Mesenchymal stem cell (in vitro differentiated cells and primary cell): ENCODE results near the gene THAP11.
"Not testable (repeated sequence)": the region's sequence is repeated elsewhere in the genome, so short reads cannot be mapped to it uniquely, and the experiment has no call there.

Source experiments
- DNase-seq: peaks from one replicate; pipeline ENCODE4 v3.0.0-alpha.2; 2013
- H2AFZ ChIP-seq: one replicate; pipeline ENCODE4 v1.6.1; 2013; ENCODE audit warnings: low read depth, mild to moderate bottlenecking, control low read depth, inconsistent platforms, low read length, moderate library complexity
- H2AK5ac ChIP-seq: 2 replicates; pipeline ENCODE4 v1.6.1; 2013; ENCODE audit warnings: low read length, moderate library complexity, mild to moderate bottlenecking, inconsistent platforms; ENCODE audit not compliant: severe bottlenecking
- H2BK120ac ChIP-seq: one replicate; pipeline ENCODE4 v1.6.1; 2013; ENCODE audit warnings: low read depth, mild to moderate bottlenecking, inconsistent platforms, low read length, moderate library complexity
- H2BK12ac ChIP-seq, 2 experiments: one replicate each; pipeline ENCODE4 v1.6.1; 2013; ENCODE audit warnings: inconsistent platforms in 2 of 2, low read length in 2 of 2, mild to moderate bottlenecking in 2 of 2, moderate library complexity in 2 of 2, control low read depth in 1 of 2
- H2BK15ac ChIP-seq: one replicate; pipeline ENCODE4 v1.6.1; 2013; ENCODE audit warnings: mild to moderate bottlenecking, low read depth, inconsistent platforms; ENCODE audit not compliant: poor library complexity, severe bottlenecking
- H2BK5ac ChIP-seq: 2 replicates; pipeline ENCODE4 v1.6.1; 2013; ENCODE audit warnings: low read depth, mild to moderate bottlenecking, low read length, control low read depth, inconsistent platforms; ENCODE audit not compliant: poor library complexity, severe bottlenecking
- H3K14ac ChIP-seq, 2 experiments: one replicate each; pipeline ENCODE4 v1.6.1; 2013; ENCODE audit warnings: inconsistent platforms in 2 of 2, low read length in 2 of 2, control low read depth in 1 of 2, mild to moderate bottlenecking in 1 of 2, moderate library complexity in 1 of 2
- H3K18ac ChIP-seq, 2 experiments: one replicate each; pipeline ENCODE4 v1.6.1; 2013; ENCODE audit warnings: inconsistent platforms in 2 of 2, low read length in 2 of 2, control low read depth in 1 of 2, low read depth in 1 of 2, mild to moderate bottlenecking in 1 of 2
- H3K23ac ChIP-seq, 2 experiments: one replicate each; pipeline ENCODE4 v1.6.1; 2013; ENCODE audit warnings: inconsistent platforms in 2 of 2, low read length in 2 of 2, mild to moderate bottlenecking in 2 of 2, moderate library complexity in 2 of 2, control low read depth in 1 of 2
- H3K27ac ChIP-seq: 2 replicates; pipeline ENCODE4 v1.5.1; 2013; ENCODE audit warnings: mild to moderate bottlenecking, moderate library complexity, low read length, control low read depth, inconsistent platforms; ENCODE audit not compliant: poor library complexity, severe bottlenecking
- H3K27me3 ChIP-seq, 2 experiments: 2 replicates each; pipeline versions ENCODE4 v1.6.1 to v1.7.0; 2013; ENCODE audit warnings: low read length in 2 of 2, mild to moderate bottlenecking in 2 of 2, moderate library complexity in 2 of 2, control low read depth in 1 of 2, inconsistent platforms in 1 of 2; ENCODE audit not compliant: control insufficient read depth in 1 of 2, insufficient read depth in 1 of 2
- H3K36me3 ChIP-seq, 2 experiments: 2 replicates each; pipeline versions ENCODE4 v1.6.1 to v1.7.0; 2013; ENCODE audit warnings: low read length in 2 of 2, control low read depth in 1 of 2, inconsistent platforms in 1 of 2, low read depth in 1 of 2, mild to moderate bottlenecking in 1 of 2; ENCODE audit not compliant: insufficient read depth in 2 of 2, control insufficient read depth in 1 of 2
- H3K4ac ChIP-seq, 2 experiments: one replicate each; pipeline ENCODE4 v1.6.1; 2013; ENCODE audit warnings: inconsistent platforms in 2 of 2, low read length in 2 of 2, mild to moderate bottlenecking in 2 of 2, moderate library complexity in 2 of 2, control low read depth in 1 of 2, low read depth in 1 of 2
- H3K4me1 ChIP-seq: 2 replicates; pipeline ENCODE4 v1.6.1; 2013; ENCODE audit warnings: low read depth, low read length, control low read depth; ENCODE audit not compliant: control insufficient read depth, insufficient read depth
- H3K4me2 ChIP-seq: 2 replicates; pipeline ENCODE4 v1.6.1; 2013; ENCODE audit warnings: low read length, mild to moderate bottlenecking, inconsistent platforms; ENCODE audit not compliant: poor library complexity, severe bottlenecking
- H3K4me3 ChIP-seq, 2 experiments: 2 replicates each; pipeline versions ENCODE4 v1.5.1 to v1.7.0; 2013; ENCODE audit warnings: low read length in 2 of 2, mild to moderate bottlenecking in 2 of 2, control low read depth in 1 of 2, low read depth in 1 of 2; ENCODE audit not compliant: insufficient read depth in 1 of 2
- H3K79me1 ChIP-seq: replicated peaks from 2 replicates; pipeline ENCODE4 v1.6.1; 2013; ENCODE audit warnings: mild to moderate bottlenecking, control low read depth, low read length, inconsistent platforms; ENCODE audit not compliant: poor library complexity, severe bottlenecking
- H3K9ac ChIP-seq: 2 replicates; pipeline ENCODE4 v1.7.0; 2013; ENCODE audit warnings: mild to moderate bottlenecking, low read length, moderate library complexity
- H3K9me3 ChIP-seq: 2 replicates; pipeline ENCODE4 v1.7.0; 2013; ENCODE audit warnings: mild to moderate bottlenecking, low read length; ENCODE audit not compliant: control insufficient read depth
- H4K8ac ChIP-seq: one replicate; pipeline ENCODE4 v1.6.1; 2013; ENCODE audit warnings: inconsistent platforms, mild to moderate bottlenecking, low read length, moderate library complexity
- H4K91ac ChIP-seq: one replicate; pipeline ENCODE4 v1.6.1; 2013; ENCODE audit warnings: mild to moderate bottlenecking, low read length, inconsistent platforms
- WGBS: methylation state at CpG from one replicate; pipeline ENCODE4 v1.1.7; 2013; ENCODE audit warnings: mixed read lengths; 5-methylcytosine and 5-hydroxymethylcytosine counted together

Gene THAP11

DNA sequence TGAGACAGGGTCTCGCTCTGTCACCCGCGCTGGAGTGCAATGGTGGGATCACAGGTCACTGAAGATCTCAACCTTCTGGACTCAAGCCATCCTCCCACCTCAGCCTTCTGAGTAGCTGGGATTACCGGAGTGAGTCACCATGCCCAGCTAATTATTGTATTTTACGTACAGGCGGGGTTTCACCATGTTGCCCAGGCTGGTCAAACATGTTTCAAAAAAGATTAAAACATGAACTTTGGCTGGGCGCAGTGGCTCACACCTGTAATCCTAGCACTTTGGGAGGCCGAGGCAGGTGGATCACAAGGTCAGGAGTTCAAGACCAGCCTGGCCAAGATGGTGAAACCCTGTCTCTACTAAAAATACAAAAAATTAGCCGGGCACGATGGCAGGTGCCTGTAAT, 4.9 kb upstream of the THAP11 start:
- H3K18ac ChIP-seq, result not testable (repeated sequence)

DNA sequence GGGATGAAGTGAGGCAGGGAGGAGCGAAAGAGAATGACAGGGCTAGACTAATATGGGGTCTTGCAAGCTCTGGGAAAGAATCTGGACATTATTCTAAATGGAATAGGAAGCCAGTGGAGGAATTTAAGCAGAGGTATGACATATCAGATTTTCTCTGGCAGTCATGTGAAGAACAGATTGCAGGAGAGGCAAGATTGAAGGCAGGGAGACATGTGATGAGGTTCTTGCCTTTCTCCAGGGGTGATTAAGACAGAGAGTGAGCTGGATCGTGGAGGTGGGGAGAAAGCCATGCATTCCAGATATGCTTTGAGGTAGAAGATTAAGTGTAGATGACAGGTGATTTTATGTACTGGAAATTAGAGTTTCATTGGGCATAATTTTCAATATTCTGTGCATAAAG, 4.3 kb upstream of the THAP11 start:
- H3K4me3 ChIP-seq, result no peak overlapping the region
- no peak overlapping the region for H4K91ac ChIP-seq
- no peak overlapping the region for H3K23ac ChIP-seq
- DNase-seq, result no peak
- H3K14ac ChIP-seq, result no peak overlapping the region
- H3K18ac ChIP-seq, result no peak overlapping the region
- no peak overlapping the region for H2BK15ac ChIP-seq
- no peaks in the 10 kb centered on the region for H3K36me3 ChIP-seq
- H3K79me1 ChIP-seq, result peaks cover 6% of the 10 kb centered on the region
- H3K9ac ChIP-seq, result no peak overlapping the region
- H2BK120ac ChIP-seq, result no peak overlapping the region
- H3K27me3 ChIP-seq, result no peaks in the 10 kb centered on the region
- no peak overlapping the region for H2BK12ac ChIP-seq
- no peaks in the 10 kb centered on the region for H3K9me3 ChIP-seq
- no peak overlapping the region for H2AK5ac ChIP-seq
- H3K4me2 ChIP-seq, result no peak overlapping the region
- peaks cover 8% of the 10 kb centered on the region for H3K4me1 ChIP-seq
- no peak overlapping the region for H3K27ac ChIP-seq
- H3K4ac ChIP-seq, result no peak overlapping the region
- 86% methylated on average over 2 of the region's 2 CpGs for WGBS
- no peak overlapping the region for H2AFZ ChIP-seq
- no peak overlapping the region for H4K8ac ChIP-seq
- H2BK5ac ChIP-seq, result no peak overlapping the region

More for the DNA sequence above, 4.9 kb upstream of the THAP11 start:
- H3K4me1 ChIP-seq, H2BK120ac ChIP-seq, H3K14ac ChIP-seq, H2AFZ ChIP-seq, H4K8ac ChIP-seq, H3K4me2 ChIP-seq, H3K4ac ChIP-seq, H3K9ac ChIP-seq, H3K4me3 ChIP-seq, DNase-seq, H2AK5ac ChIP-seq, H3K27ac ChIP-seq, H4K91ac ChIP-seq, H3K27me3 ChIP-seq, H2BK5ac ChIP-seq, H2BK12ac ChIP-seq, H3K9me3 ChIP-seq, H3K23ac ChIP-seq, H3K36me3 ChIP-seq, H2BK15ac ChIP-seq: not testable (repeated sequence)
- 92% methylated on average over 10 of the region's 10 CpGs for WGBS
- peaks cover 11% of the 10 kb centered on the region for H3K79me1 ChIP-seq

DNA sequence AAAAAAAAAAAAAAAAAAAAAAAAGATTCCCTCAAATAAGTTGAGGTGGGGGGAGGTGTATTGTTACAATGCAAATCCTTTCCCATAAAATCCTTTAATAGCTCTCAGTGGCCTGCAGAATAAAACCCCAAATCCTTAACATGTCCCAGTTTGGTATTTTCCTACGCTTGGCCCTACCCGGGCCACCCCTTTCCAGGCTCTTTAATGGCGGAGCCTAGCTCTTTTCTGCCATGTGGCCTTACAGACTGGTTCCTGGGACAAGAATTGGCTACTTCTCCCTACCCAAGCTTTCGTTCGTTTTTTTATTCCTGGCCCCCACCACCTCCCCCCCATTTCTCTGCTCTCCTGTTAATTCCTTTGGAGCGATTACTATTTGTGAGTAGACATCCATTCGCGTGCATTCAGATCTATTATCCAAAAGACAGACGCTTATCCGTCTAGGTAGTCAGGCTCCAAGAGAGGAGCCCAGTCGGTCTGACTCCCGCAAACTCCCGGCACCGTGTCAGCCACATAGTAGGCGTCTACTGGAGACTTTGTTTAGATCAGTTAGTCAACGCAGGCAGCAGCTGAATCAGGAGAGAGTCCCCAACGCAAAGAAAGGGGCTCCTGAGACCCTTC, 813 bp upstream of the THAP11 start:
- WGBS, result 71% methylated on average over 17 of the region's 17 CpGs
- H4K91ac ChIP-seq, result no peak overlapping the region
- peak overlapping the region; percentile 92 for H4K8ac ChIP-seq
- peak overlapping the region in 1 of 2 experiments; percentile 55 for H3K18ac ChIP-seq
- H2BK15ac ChIP-seq, result peak overlapping the region; percentile 30
- peak overlapping the region; percentile 91 for H2AFZ ChIP-seq
- peaks cover 4 to 9% of the 10 kb centered on the region in 2 experiments for H3K36me3 ChIP-seq
- H2BK5ac ChIP-seq, result no peak overlapping the region
- H3K23ac ChIP-seq, result no peak overlapping the region
- peaks cover 5% of the 10 kb centered on the region for H3K79me1 ChIP-seq
- no peak overlapping the region for H3K14ac ChIP-seq
- peak overlapping the region in 1 of 2 experiments; percentile 29 for H2BK12ac ChIP-seq
- H2BK120ac ChIP-seq, result no peak overlapping the region
- DNase-seq, result no peak
- H3K4me3 ChIP-seq, result peak overlapping the region in 1 of 2 experiments; percentile 92
- H2AK5ac ChIP-seq, result no peak overlapping the region
- H3K4me2 ChIP-seq, result peak overlapping the region; percentile 54
- H3K9me3 ChIP-seq, result no peaks in the 10 kb centered on the region
- H3K27me3 ChIP-seq, result no peaks in the 10 kb centered on the region
- H3K4me1 ChIP-seq, result peaks cover 19% of the 10 kb centered on the region
- no peak overlapping the region for H3K4ac ChIP-seq
- peak overlapping the region; percentile 98 for H3K9ac ChIP-seq
- H3K27ac ChIP-seq, result peak overlapping the region; percentile 24

DNA sequence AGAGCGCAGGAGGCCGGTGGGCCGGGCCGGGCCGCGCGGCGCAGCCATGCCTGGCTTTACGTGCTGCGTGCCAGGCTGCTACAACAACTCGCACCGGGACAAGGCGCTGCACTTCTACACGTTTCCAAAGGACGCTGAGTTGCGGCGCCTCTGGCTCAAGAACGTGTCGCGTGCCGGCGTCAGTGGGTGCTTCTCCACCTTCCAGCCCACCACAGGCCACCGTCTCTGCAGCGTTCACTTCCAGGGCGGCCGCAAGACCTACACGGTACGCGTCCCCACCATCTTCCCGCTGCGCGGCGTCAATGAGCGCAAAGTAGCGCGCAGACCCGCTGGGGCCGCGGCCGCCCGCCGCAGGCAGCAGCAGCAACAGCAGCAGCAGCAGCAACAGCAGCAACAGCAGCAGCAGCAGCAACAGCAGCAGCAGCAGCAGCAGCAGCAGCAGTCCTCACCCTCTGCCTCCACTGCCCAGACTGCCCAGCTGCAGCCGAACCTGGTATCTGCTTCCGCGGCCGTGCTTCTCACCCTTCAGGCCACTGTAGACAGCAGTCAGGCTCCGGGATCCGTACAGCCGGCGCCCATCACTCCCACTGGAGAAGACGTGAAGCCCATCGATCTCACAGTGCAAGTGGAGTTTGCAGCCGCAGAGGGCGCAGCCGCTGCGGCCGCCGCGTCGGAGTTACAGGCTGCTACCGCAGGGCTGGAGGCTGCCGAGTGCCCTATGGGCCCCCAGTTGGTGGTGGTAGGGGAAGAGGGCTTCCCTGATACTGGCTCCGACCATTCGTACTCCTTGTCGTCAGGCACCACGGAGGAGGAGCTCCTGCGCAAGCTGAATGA, 606 bp downstream of the THAP11 start:
- H3K4me2 ChIP-seq, result peak overlapping the region; percentile 70
- H3K36me3 ChIP-seq, result peaks cover 4 to 9% of the 10 kb centered on the region in 2 experiments
- peaks cover 19% of the 10 kb centered on the region for H3K4me1 ChIP-seq
- H2AFZ ChIP-seq, result peak overlapping the region; percentile 10
- H3K9me3 ChIP-seq, result no peaks in the 10 kb centered on the region
- peak overlapping the region; percentile 34 for H3K27ac ChIP-seq
- H2AK5ac ChIP-seq, result no peak overlapping the region
- peak overlapping the region; percentile 91 for H4K8ac ChIP-seq
- peak overlapping the region; percentile 88 for H4K91ac ChIP-seq
- H3K9ac ChIP-seq, result peak overlapping the region; percentile 98
- no peak overlapping the region for H2BK120ac ChIP-seq
- peak overlapping the region; percentile 92 to 96 for H3K4ac ChIP-seq
- H2BK12ac ChIP-seq, result peak overlapping the region in 1 of 2 experiments; percentile 70
- H2BK15ac ChIP-seq, result peak overlapping the region; percentile 99
- peak overlapping the region; percentile 97 to 100 for H3K18ac ChIP-seq
- peak overlapping the region in 1 of 2 experiments; percentile 74 for H3K14ac ChIP-seq
- no peaks in the 10 kb centered on the region for H3K27me3 ChIP-seq
- under 1% methylated on average over 63 of the region's 67 CpGs for WGBS
- H3K79me1 ChIP-seq, result peaks cover 5% of the 10 kb centered on the region
- DNase-seq, result peak; percentile 82
- H2BK5ac ChIP-seq, result peak overlapping the region; percentile 97
- H3K23ac ChIP-seq, result peak overlapping the region; percentile 43 to 74
- peak overlapping the region; percentile 89 to 92 for H3K4me3 ChIP-seq
